B cell (primary cell): ENCODE measurements around the gene COL1A1. TPM values are rescaled to one million over a fixed set of nuclear protein-coding genes. Genes with fewer than 3 reads are reported as not detected.

Source experiments
- ATAC-seq: fragments of 200-7000 bp; cut with Tn5 transposase; one replicate; pipeline ENCODE4 v1.10.0; 2021; ENCODE audit warnings: low read depth, mild to moderate bottlenecking, moderate number of reproducible peaks, moderate library complexity
- CTCF ChIA-PET: fragments of 350-600 bp; sonication (Branson Sonifier 250); formaldehyde crosslinking; loops from one replicate; lab custom pipeline; 2021; ENCODE audit warnings: antibody characterized with exemption, inconsistent platforms; lab: Charles Lee
- POLR2A ChIA-PET: fragments of 350-600 bp; sonication (Branson Sonifier 250); formaldehyde crosslinking; loops from one replicate; lab custom pipeline; 2021; ENCODE audit warnings: antibody characterized with exemption; lab: Charles Lee
- DNase-seq: peaks from one replicate; pipeline ENCODE4 v3.0.0; 2013
- H2AFZ ChIP-seq: 2 replicates; pipeline ENCODE4 v1.6.1; 2012; ENCODE audit warnings: mild to moderate bottlenecking, low read depth, low read length; ENCODE audit not compliant: insufficient read depth, poor library complexity, severe bottlenecking
- H3K27ac ChIP-seq, 2 donors: 1 replicate in 1 of 2; 2 replicates in 1 of 2; pipeline ENCODE4 v1.5.1; 2012 to 2013; ENCODE audit warnings: low read length in 2 of 2, mild to moderate bottlenecking in 2 of 2, moderate library complexity in 1 of 2
- H3K27me3 ChIP-seq, 4 experiments: fragments of 200-600 bp in 1 of 4; sonication (generic) in 1 of 4; replicated peaks in 1 of 4; 1 replicate in 2 of 4; 2 replicates in 2 of 4; pipeline versions ENCODE4 v1.6.1 to v1.7.0; 2013 to 2016; ENCODE audit warnings: low read length in 3 of 4, mild to moderate bottlenecking in 2 of 4, mixed read lengths in 1 of 4, moderate library complexity in 1 of 4; ENCODE audit not compliant: insufficient read depth in 4 of 4, control insufficient read depth in 3 of 4; ENCODE audit errors: control extremely low read depth in 1 of 4
- H3K36me3 ChIP-seq, 2 experiments: replicated peaks in 1 of 2; 1 replicate in 1 of 2; 2 replicates in 1 of 2; pipeline versions ENCODE4 v1.6.1 to v1.7.1; 2013; ENCODE audit warnings: low read length in 1 of 2; ENCODE audit not compliant: insufficient read depth in 2 of 2, control insufficient read depth in 1 of 2; ENCODE audit errors: control extremely low read depth in 1 of 2, extremely low read depth in 1 of 2
- H3K4me1 ChIP-seq, 2 donors: fragments of 200-600 bp in 1 of 2; sonication (generic) in 1 of 2; 1 replicate in 1 of 2; 2 replicates in 1 of 2; pipeline versions ENCODE4 v1.5.1 to v1.6.1; 2013 to 2017; ENCODE audit warnings: low read length in 2 of 2; ENCODE audit not compliant: control insufficient read depth in 2 of 2, insufficient read depth in 2 of 2
- H3K4me2 ChIP-seq: replicated peaks from 2 replicates; pipeline ENCODE3; 2012; ENCODE audit warnings: mild to moderate bottlenecking, low read depth, low read length; ENCODE audit not compliant: poor library complexity, severe bottlenecking
- H3K4me3 ChIP-seq, 5 experiments: fragments of 200-600 bp in 1 of 5; sonication (generic) in 1 of 5; 1 replicate in 3 of 5; 2 replicates in 2 of 5; pipeline versions ENCODE4 v1.5.1 to v1.7.0; 2011 to 2016; ENCODE audit warnings: low read length in 4 of 5, mild to moderate bottlenecking in 4 of 5, low read depth in 2 of 5, control low read depth in 1 of 5, moderate library complexity in 1 of 5; ENCODE audit not compliant: insufficient read depth in 1 of 5; ENCODE audit errors: control extremely low read depth in 1 of 5, extremely low read depth in 1 of 5
- H3K79me2 ChIP-seq: fragments of 200-600 bp; sonication (generic); one replicate; pipeline ENCODE4 v1.6.0; 2016; ENCODE audit warnings: low read length; ENCODE audit not compliant: control insufficient read depth, insufficient read depth
- H3K9ac ChIP-seq: fragments of 200-600 bp; sonication (generic); 2 replicates; pipeline ENCODE4 v1.6.1; 2017; ENCODE audit warnings: mild to moderate bottlenecking, low read length, moderate library complexity
- H3K9me3 ChIP-seq, 3 donors: one replicate each; pipeline versions ENCODE4 v1.6.1 to v1.7.1; 2013; ENCODE audit warnings: low read length in 2 of 3; ENCODE audit not compliant: control insufficient read depth in 2 of 3, insufficient read depth in 1 of 3; ENCODE audit errors: control extremely low read depth in 1 of 3
- H4K20me1 ChIP-seq: 2 replicates; pipeline ENCODE4 v1.6.0; 2012; ENCODE audit warnings: mild to moderate bottlenecking, low read length; ENCODE audit not compliant: insufficient read depth, control insufficient read depth, poor library complexity, severe bottlenecking
- H3K27ac Mint-ChIP-seq: one replicate; pipeline ENCODE4 v1.8.0; 2021; ENCODE audit warnings: mixed read lengths
- H3K27me3 Mint-ChIP-seq: one replicate; pipeline ENCODE4 v1.8.0; 2021; ENCODE audit warnings: mixed read lengths
- H3K4me1 Mint-ChIP-seq: one replicate; pipeline ENCODE4 v1.8.0; 2021; ENCODE audit warnings: mixed read lengths
- H3K4me3 Mint-ChIP-seq: one replicate; pipeline ENCODE4 v1.8.0; 2021; ENCODE audit warnings: mixed read lengths
- H3K9me3 Mint-ChIP-seq: one replicate; pipeline ENCODE4 v1.8.0; 2022; ENCODE audit warnings: mixed read lengths; ENCODE audit not compliant: insufficient read depth
- CTCF ChIP-seq: fragments of 200-600 bp; IDR thresholded peaks from one replicate; pipeline ENCODE4 v1.8.0; 2022; ENCODE audit warnings: antibody characterized with exemption, mild to moderate bottlenecking
- EZH2 ChIP-seq: IDR thresholded peaks from 2 replicates; pipeline ENCODE4 v1.6.1; 2012; ENCODE audit warnings: borderline replicate concordance, low read depth, mild to moderate bottlenecking, moderate library complexity, low read length; ENCODE audit not compliant: insufficient read depth, poor library complexity, severe bottlenecking
- WGBS: methylation state at CpG from one replicate; pipeline ENCODE4 v1.1.5; 2013; ENCODE audit warnings: missing lambda C conversion rate; ENCODE audit not compliant: insufficient coverage; 5-methylcytosine and 5-hydroxymethylcytosine counted together
- intact Hi-C: fragments of 100-400 bp; cut with micrococcal nuclease; formaldehyde crosslinking; loops from one replicate; pipeline ENCODE4 v1.10.0; 2022
- polyA plus RNA-seq: library from polyadenylated mRNA; depleted of rRNA; stranded (reverse); fragments of >200 nt; gene quantifications from 2 replicates; pipeline ENCODE4 v1.2.3, GENCODE V29; 2012
- total RNA-seq, 2 donors: library from RNA; stranded (reverse); fragments of 120-200 nt in 1 of 2; gene quantifications; 1 replicate in 1 of 2; 2 replicates in 1 of 2; pipeline versions ENCODE4 v1.2.3 to v1.2.4, GENCODE V29; 2013 to 2022

The COL1A1 gene
- total and polyA plus RNA-seq, 2 donors (not counting 1 experiment from before 2014, with no cell fraction given) = 0.66 to 9.1 TPM

DNA sequence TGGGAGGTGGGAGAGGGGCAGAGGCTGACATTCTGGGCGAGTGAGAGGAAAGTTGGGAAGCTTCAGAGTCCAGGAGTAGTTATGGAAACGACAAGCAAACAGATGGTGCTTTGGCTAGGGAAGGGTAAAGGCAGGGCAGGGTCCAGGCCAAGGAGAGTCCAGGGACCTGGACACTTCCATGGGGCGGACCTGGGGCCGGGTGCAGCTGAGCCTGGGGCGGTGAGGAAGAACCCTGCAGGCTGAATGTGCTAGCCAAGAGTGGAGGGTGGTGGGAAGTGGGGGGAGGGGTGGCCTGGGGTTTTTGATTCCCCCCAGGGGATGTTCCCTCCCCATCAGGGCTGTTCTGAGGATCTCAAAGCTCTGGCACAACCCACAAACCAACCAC lies 53.6 kb downstream of the COL1A1 start:
- Mint-ChIP-seq H3K4me1 (peaks cover 59% of the 10 kb centered on the region), H3K27me3 (no peaks in the 10 kb centered on the region), H3K4me3 (peak overlapping the region; percentile 100), H3K9me3 (no peaks in the 10 kb centered on the region), H3K27ac (peak overlapping the region; percentile 98)
- intact Hi-C loops = loop anchor here (1.0 kb wide), 2 partner anchors 8 to 53 kb away; partner anchors contain the start of gene PDK2
- ChIA-PET POLR2A (interaction anchor here (0.6 to 1.8 kb wide), 7 partner anchors 8 to 905 kb away, joined by 3 to 11 read pairs (median 5); partner anchors contain the start of gene PDK2), CTCF (interaction anchor here (0.7 to 5.1 kb wide), 13 partner anchors 9 to 150 kb away, joined by 3 to 59 read pairs (median 5); partner anchors contain the start of gene SAMD14)
- no peak for ATAC-seq
- DNase-seq = no peak
- peaks cover 73% of the 10 kb centered on the region for H4K20me1 ChIP-seq
- TF ChIP-seq EZH2 (no peak), CTCF (no peak)
- H3K4me2 ChIP-seq = peak overlapping the region; percentile 92
- H3K9me3 ChIP-seq = no peaks in the 10 kb centered on the region
- peak overlapping the region; percentile 82 to 94 for H3K27ac ChIP-seq
- no peaks in the 10 kb centered on the region for H3K27me3 ChIP-seq
- H3K4me1 ChIP-seq = peaks cover 50 to 66% of the 10 kb centered on the region in 2 donors
- H2AFZ ChIP-seq = no peak overlapping the region
- peak overlapping the region; percentile 74 to 97 (median 85) for H3K4me3 ChIP-seq
- H3K79me2 ChIP-seq = peaks cover 80% of the 10 kb centered on the region
- H3K36me3 ChIP-seq = peaks cover 0 to 37% of the 10 kb centered on the region in 2 experiments
- 5% methylated on average over 5 of the region's 5 CpGs for WGBS
- peak overlapping the region; percentile 95 for H3K9ac ChIP-seq

- ChIA-PET POLR2A (interaction anchor here (1.0 to 1.6 kb wide), 3 partner anchors 11 to 53 kb away, joined by 4 to 5 read pairs (median 5); partner anchors contain the start of gene PDK2), CTCF (interaction anchor here (0.7 to 5.1 kb wide), 10 partner anchors 14 to 151 kb away, joined by 3 to 59 read pairs (median 4); partner anchors contain the start of genes COL1A1 and SAMD14)
- Mint-ChIP-seq H3K27ac (peak overlapping the region; percentile 98), H3K4me1 (peaks cover 64% of the 10 kb centered on the region), H3K9me3 (no peaks in the 10 kb centered on the region), H3K27me3 (no peaks in the 10 kb centered on the region), H3K4me3 (peak overlapping the region; percentile 100)
- peak overlapping the region; percentile 82 to 94 for H3K27ac ChIP-seq
- peaks cover 0 to 44% of the 10 kb centered on the region in 2 experiments for H3K36me3 ChIP-seq
- H2AFZ ChIP-seq = no peak overlapping the region
- 11% methylated on average over 11 of the region's 15 CpGs for WGBS
- H3K4me1 ChIP-seq = peaks cover 50 to 66% of the 10 kb centered on the region in 2 donors
- TF ChIP-seq EZH2 (no peak), CTCF (no peak)
- peak; percentile 49 for DNase-seq
- peak overlapping the region; percentile 74 to 97 (median 85) for H3K4me3 ChIP-seq
- intact Hi-C loops = no loop called here
- ATAC-seq = no peak
- H3K4me2 ChIP-seq = peak overlapping the region; percentile 92
- H3K9me3 ChIP-seq = no peaks in the 10 kb centered on the region
- peaks cover 80% of the 10 kb centered on the region for H4K20me1 ChIP-seq
- H3K27me3 ChIP-seq = no peaks in the 10 kb centered on the region
- peak overlapping the region; percentile 95 for H3K9ac ChIP-seq
- H3K79me2 ChIP-seq = peaks cover 87% of the 10 kb centered on the region
These were observed 54.3 kb downstream of the COL1A1 start for GRCh38 chr17:50146927-50147665.
